HEK293 (cell line): ENCODE results near the gene RAC3.

Experiments
- CTCF ChIP-seq: fragments of 450-650 bp; formaldehyde crosslinking; IDR thresholded peaks from 2 replicates; pipeline ENCODE4 v1.5.1; 2016; ENCODE audit warnings: missing biosample characterization, missing genetic modification characterization
- HOXA7 ChIP-seq: sonication (generic); formaldehyde crosslinking; IDR thresholded peaks from 2 replicates; pipeline ENCODE4 v1.8.1; 2022; ENCODE audit warnings: missing genetic modification reagents, borderline replicate concordance
- KLF17 ChIP-seq: fragments of 450-650 bp; formaldehyde crosslinking; IDR thresholded peaks from 2 replicates; pipeline ENCODE4 v1.5.1; 2016; ENCODE audit warnings: missing biosample characterization, missing genetic modification characterization
- REST ChIP-seq: fragments of 450-650 bp; formaldehyde crosslinking; IDR thresholded peaks from 2 replicates; pipeline ENCODE4 v1.5.1; 2016; ENCODE audit warnings: missing biosample characterization, missing genetic modification characterization
- TCF7L2 ChIP-seq: IDR thresholded peaks from 2 replicates; pipeline ENCODE4 v1.6.1; 2011; ENCODE audit warnings: low read depth, mild to moderate bottlenecking, inconsistent platforms, low read length, moderate library complexity, borderline replicate concordance
- ZBTB20 ChIP-seq: fragments of 450-650 bp; formaldehyde crosslinking; IDR thresholded peaks from 2 replicates; pipeline ENCODE4 v1.5.1; 2016; ENCODE audit warnings: missing biosample characterization, missing genetic modification characterization
- ZBTB21 ChIP-seq: fragments of 450-650 bp; formaldehyde crosslinking; IDR thresholded peaks from 2 replicates; pipeline ENCODE4 v1.5.1; 2017; ENCODE audit warnings: missing biosample characterization, missing genetic modification characterization
- ZEB2 ChIP-seq: fragments of 450-650 bp; formaldehyde crosslinking; IDR thresholded peaks from 2 replicates; pipeline ENCODE4 v1.5.1; 2016; ENCODE audit warnings: missing biosample characterization, missing genetic modification characterization
- ZNF184 ChIP-seq: fragments of 450-650 bp; IDR thresholded peaks from 2 replicates; pipeline ENCODE4 v1.5.1; 2018; ENCODE audit warnings: missing biosample characterization, mild to moderate bottlenecking, missing genetic modification characterization
- ZNF239 ChIP-seq: fragments of 450-650 bp; formaldehyde crosslinking; IDR thresholded peaks from 2 replicates; pipeline ENCODE4 v1.5.1; 2016; ENCODE audit warnings: missing biosample characterization, missing genetic modification characterization
- ZNF341 ChIP-seq: fragments of 450-650 bp; formaldehyde crosslinking; IDR thresholded peaks from 2 replicates; pipeline ENCODE4; 2016; ENCODE audit warnings: low read depth, missing biosample characterization, missing genetic modification characterization
- ZNF530 ChIP-seq: fragments of 450-650 bp; formaldehyde crosslinking; IDR thresholded peaks from 2 replicates; pipeline ENCODE4 v1.5.1; 2016; ENCODE audit warnings: low read depth, missing biosample characterization, missing genetic modification characterization
- ZNF561 ChIP-seq: fragments of 450-650 bp; IDR thresholded peaks from 2 replicates; pipeline ENCODE4 v1.5.1; 2018; ENCODE audit warnings: missing biosample characterization, missing genetic modification characterization, borderline replicate concordance
- ZNF658 ChIP-seq: fragments of 450-650 bp; formaldehyde crosslinking; IDR thresholded peaks from 2 replicates; pipeline ENCODE4; 2016; ENCODE audit warnings: missing biosample characterization, missing genetic modification characterization

- no peak for TF ChIP-seq ZNF561 (tag by site-specific recombination)
- no peak for TF ChIP-seq ZNF341 (tag by site-specific recombination)
- TF ChIP-seq CTCF (tag by site-specific recombination) = no peak
- no peak for TF ChIP-seq ZNF658 (tag by site-specific recombination)
- TF ChIP-seq ZNF239 (tag by site-specific recombination) = no peak
- TF ChIP-seq ZBTB21 (tag by site-specific recombination) = no peak
- no peak for TF ChIP-seq REST
- no peak for TF ChIP-seq ZNF184 (tag by site-specific recombination)
- no peak for TF ChIP-seq ZNF530 (tag by site-specific recombination)
- TF ChIP-seq ZEB2 (tag by site-specific recombination) = no peak
- no peak for TF ChIP-seq TCF7L2
- TF ChIP-seq HOXA7 (CRISPR knock-in tag) = no peak
- TF ChIP-seq KLF17 (tag by site-specific recombination) = no peak
- no peak for TF ChIP-seq ZBTB20
These were observed 25.7 kb upstream of the RAC3 start for GRCh38 chr17:82005701-82006348.
